Fibroblast of lung (primary cell): ENCODE measurements around the gene UTP4.

Experiments used
- EZH2 ChIP-seq: IDR thresholded peaks from 2 replicates; pipeline ENCODE4 v1.5.1; 2012; ENCODE audit warnings: low read length, control low read depth, mild to moderate bottlenecking; ENCODE audit errors: missing control alignments
- TF ChIP-seq, protein P1 (sequence below), 2 donors: IDR thresholded peaks in 1 of 2; conservative IDR thresholded peaks in 1 of 2; 1 replicate in 1 of 2; 2 replicates in 1 of 2; pipeline ENCODE4 v1.5.1; 2011 to 2012; ENCODE audit warnings: low read length in 2 of 2, control low read depth in 1 of 2, inconsistent platforms in 1 of 2, low read depth in 1 of 2, mild to moderate bottlenecking in 1 of 2

DNA sequence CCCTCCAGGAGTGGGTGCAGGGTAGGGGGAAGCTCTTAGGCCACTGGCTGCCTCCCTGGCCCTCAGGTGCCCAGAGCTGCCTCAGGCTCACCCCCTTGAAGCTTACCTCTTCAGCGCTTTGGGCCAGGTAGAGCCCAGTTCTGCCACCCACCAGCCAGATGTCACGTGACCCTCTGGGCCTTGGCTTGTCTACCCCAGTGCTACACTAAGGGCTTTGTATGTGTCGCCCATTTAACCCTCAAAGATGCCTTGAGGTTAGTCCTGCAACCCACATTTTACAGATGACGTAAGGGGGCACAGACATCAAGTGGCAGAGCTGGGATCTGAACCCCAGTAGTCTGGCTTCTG, 23.6 kb upstream of the UTP4 start:
- TF ChIP-seq, protein P1, sequence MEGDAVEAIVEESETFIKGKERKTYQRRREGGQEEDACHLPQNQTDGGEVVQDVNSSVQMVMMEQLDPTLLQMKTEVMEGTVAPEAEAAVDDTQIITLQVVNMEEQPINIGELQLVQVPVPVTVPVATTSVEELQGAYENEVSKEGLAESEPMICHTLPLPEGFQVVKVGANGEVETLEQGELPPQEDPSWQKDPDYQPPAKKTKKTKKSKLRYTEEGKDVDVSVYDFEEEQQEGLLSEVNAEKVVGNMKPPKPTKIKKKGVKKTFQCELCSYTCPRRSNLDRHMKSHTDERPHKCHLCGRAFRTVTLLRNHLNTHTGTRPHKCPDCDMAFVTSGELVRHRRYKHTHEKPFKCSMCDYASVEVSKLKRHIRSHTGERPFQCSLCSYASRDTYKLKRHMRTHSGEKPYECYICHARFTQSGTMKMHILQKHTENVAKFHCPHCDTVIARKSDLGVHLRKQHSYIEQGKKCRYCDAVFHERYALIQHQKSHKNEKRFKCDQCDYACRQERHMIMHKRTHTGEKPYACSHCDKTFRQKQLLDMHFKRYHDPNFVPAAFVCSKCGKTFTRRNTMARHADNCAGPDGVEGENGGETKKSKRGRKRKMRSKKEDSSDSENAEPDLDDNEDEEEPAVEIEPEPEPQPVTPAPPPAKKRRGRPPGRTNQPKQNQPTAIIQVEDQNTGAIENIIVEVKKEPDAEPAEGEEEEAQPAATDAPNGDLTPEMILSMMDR (conservative IDR thresholded peaks at IDR 0.05 in 1 of 2, IDR thresholded peaks at IDR 0.05 in 1 of 2; ENCODE audit: low read depth in 1 of 2, low read length in 2 of 2), result no peak
- TF ChIP-seq EZH2, result no peak
